ENCODE results near the gene LARGE2. TPM values are rescaled to one million over a fixed set of nuclear protein-coding genes. Genes with fewer than 3 reads are reported as not detected.

Gene LARGE2
- total RNA-seq, 1 experiment from 2014 or later, result 67.6 TPM

DNA sequence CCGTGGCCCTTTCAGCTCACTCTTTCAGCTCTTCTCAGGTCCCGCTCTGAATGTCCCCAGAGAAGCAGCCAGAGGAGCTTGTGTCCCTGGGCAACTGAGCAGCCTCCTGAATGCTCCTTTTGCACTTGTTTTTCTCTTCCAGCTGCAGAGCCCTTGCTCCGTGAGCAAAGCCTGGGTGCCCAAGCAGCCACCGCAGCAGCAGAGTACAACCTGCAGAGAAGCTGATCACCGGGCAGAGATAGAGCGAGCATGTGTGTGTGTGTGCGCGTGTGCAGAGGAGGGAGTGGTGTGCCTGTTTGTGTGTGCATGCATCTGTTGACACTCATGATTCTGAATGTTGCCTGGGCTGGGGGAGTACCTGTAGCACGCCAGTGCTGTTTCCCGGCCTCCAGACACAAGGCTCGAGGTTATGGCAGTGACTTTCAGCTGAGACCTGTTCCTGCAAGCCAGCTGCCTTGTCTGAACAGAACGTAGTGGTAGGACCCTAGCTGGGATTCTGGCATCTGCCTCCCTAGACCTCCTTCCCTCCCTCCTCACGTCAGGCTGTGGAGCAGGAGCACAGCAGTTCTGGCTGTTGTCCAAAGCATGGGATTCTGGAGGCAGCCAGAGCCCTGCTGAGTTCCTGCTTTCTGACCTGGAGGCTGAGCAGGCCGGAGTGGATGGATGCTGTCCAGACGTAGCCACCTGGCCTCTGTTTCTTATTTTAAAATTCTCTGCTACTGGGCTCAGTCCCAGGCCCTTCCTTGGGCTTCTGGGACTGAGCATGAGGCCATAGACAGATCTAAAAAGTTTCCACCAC lies 41.5 kb upstream of the LARGE2 start:
- ATAC-seq (no peak), DNase-seq (ENCODE audit: low read depth, low spot score) (no peak)
- intact Hi-C loops (cut with micrococcal nuclease), result no loop called here
- POLR2A ChIA-PET, result no interaction called here
- Histone ChIP-seq H3K36me3 (ENCODE audit: control insufficient read depth in 1 of 2, insufficient read depth in 2 of 2, low read length in 2 of 2) (peaks cover under 1 to 5% of the 10 kb centered on the region in 2 experiments; a peak in 2 of 4 replicates), H3K79me2 (ENCODE audit: insufficient read depth, low read length) (no peaks in the 10 kb centered on the region), H3K4me3 (replicated peaks in 1 of 2; ENCODE audit: low read depth in 1 of 2, low read length in 2 of 2) (no peak overlapping the region), H3K27me3 (ENCODE audit: insufficient read depth, low read length) (no peaks in the 10 kb centered on the region), H3K9me2 (ENCODE audit: insufficient read depth) (no peaks in the 10 kb centered on the region), H3K27ac (ENCODE audit: low read depth, low read length) (peak overlapping the region; percentile 6; the same call in 1 of the 2 replicates), H3K9ac (ENCODE audit: low read length) (no peak overlapping the region), H4K20me1 (ENCODE audit: insufficient read depth) (no peaks in the 10 kb centered on the region), H3K4me1 (ENCODE audit: control insufficient read depth in 1 of 2, insufficient read depth in 2 of 2, low read length in 2 of 2) (peaks cover 25 to 37% of the 10 kb centered on the region in 2 experiments), H3K4me2 (ENCODE audit: low read length) (peak overlapping the region; percentile 33; the same call in 1 of the 2 replicates), H3K9me3 (ENCODE audit: control insufficient read depth in 1 of 2, insufficient read depth in 1 of 2, low read depth in 1 of 2, low read length in 2 of 2) (no peaks in the 10 kb centered on the region), H2AFZ (ENCODE audit: low read depth, low read length, poor library complexity, severe bottlenecking) (no peak overlapping the region)
- RAD21 ChIA-PET (ENCODE audit: low non-redundant PET in 1 of 2, low total read pairs in 2 of 2, uncharacterized antibody in 2 of 2, unreplicated experiment in 2 of 2), result no interaction called here
- TF ChIP-seq, protein P1, sequence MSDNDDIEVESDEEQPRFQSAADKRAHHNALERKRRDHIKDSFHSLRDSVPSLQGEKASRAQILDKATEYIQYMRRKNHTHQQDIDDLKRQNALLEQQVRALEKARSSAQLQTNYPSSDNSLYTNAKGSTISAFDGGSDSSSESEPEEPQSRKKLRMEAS (IDR thresholded peaks at IDR 0.05), result no peak
- TF ChIP-seq TCF7L2 (IDR thresholded peaks at IDR 0.05; ENCODE audit: borderline replicate concordance, extremely low read depth, insufficient read depth, insufficient read length), result no peak
- no peak for TF ChIP-seq POLR2AphosphoS5 (IDR thresholded peaks at IDR 0.05; ENCODE audit: low read depth, low read length)
- TF ChIP-seq EGR1 (IDR thresholded peaks at IDR 0.05; ENCODE audit: low read depth), result no peak
- BruUV-seq (replicated peaks), result no TSS peak
- CTCF ChIA-PET, result interaction anchor here (1.5 kb wide), 1 partner anchor 125 kb away, joined by 5 read pairs; no protein-coding TSS in a partner anchor

DNA sequence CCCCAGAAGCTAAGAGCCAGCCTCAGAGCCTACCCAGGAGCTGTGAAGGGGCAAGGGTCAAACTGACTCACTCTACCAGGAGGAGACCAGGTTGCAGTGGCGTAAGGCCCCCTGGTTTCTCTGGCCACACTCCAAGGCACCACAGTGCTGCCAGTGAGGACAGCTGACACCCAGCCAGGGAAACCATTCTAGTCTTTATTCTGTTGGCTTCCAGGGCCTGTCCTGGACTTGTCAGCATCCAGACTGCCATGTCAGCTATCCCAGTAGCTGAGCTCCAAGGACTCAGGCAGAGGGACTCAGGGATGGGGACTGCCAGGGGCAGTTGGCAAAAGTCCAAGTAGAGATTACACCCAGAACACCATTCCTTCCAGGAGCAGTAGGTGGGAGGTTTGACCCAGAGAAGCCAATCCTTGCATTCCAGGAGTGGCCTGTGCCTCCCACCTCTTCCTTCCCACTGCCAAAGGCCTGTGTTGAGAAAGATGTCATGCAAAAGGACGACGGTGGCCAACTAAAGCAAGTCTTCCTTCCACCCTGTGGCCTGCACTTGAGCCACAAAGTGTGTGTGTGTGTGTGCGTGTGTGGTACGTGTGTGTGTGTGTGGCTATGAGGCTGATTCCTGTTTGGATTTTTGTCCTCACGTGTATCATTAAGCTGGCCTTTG lies 40.6 kb upstream of the LARGE2 start:
- Histone ChIP-seq H3K9me3 (ENCODE audit: control insufficient read depth in 1 of 2, insufficient read depth in 1 of 2, low read depth in 1 of 2, low read length in 2 of 2) (no peaks in the 10 kb centered on the region), H3K4me3 (replicated peaks in 1 of 2; ENCODE audit: low read depth in 1 of 2, low read length in 2 of 2) (no peak overlapping the region), H3K27ac (ENCODE audit: low read depth, low read length) (no peak overlapping the region), H3K9ac (ENCODE audit: low read length) (no peak overlapping the region), H2AFZ (ENCODE audit: low read depth, low read length, poor library complexity, severe bottlenecking) (no peak overlapping the region), H4K20me1 (ENCODE audit: insufficient read depth) (no peaks in the 10 kb centered on the region), H3K79me2 (ENCODE audit: insufficient read depth, low read length) (no peaks in the 10 kb centered on the region), H3K36me3 (ENCODE audit: control insufficient read depth in 1 of 2, insufficient read depth in 2 of 2, low read length in 2 of 2) (peaks cover 0 to 5% of the 10 kb centered on the region in 2 experiments; a peak in 2 of 4 replicates), H3K27me3 (ENCODE audit: insufficient read depth, low read length) (no peaks in the 10 kb centered on the region), H3K9me2 (ENCODE audit: insufficient read depth) (no peaks in the 10 kb centered on the region), H3K4me1 (ENCODE audit: control insufficient read depth in 1 of 2, insufficient read depth in 2 of 2, low read length in 2 of 2) (peaks cover 25 to 37% of the 10 kb centered on the region in 2 experiments), H3K4me2 (ENCODE audit: low read length) (peak overlapping the region; percentile 17; the same call in 1 of the 2 replicates)
- intact Hi-C loops (cut with micrococcal nuclease), result no loop called here
- RAD21 ChIA-PET (ENCODE audit: low non-redundant PET in 1 of 2, low total read pairs in 2 of 2, uncharacterized antibody in 2 of 2, unreplicated experiment in 2 of 2), result no interaction called here
- no peak for ATAC-seq
- no peak for DNase-seq (ENCODE audit: low read depth, low spot score)
- CTCF ChIA-PET, result no interaction called here
- POLR2A ChIA-PET, result no interaction called here
- BruUV-seq (replicated peaks), result no TSS peak
- TF ChIP-seq, protein P2, sequence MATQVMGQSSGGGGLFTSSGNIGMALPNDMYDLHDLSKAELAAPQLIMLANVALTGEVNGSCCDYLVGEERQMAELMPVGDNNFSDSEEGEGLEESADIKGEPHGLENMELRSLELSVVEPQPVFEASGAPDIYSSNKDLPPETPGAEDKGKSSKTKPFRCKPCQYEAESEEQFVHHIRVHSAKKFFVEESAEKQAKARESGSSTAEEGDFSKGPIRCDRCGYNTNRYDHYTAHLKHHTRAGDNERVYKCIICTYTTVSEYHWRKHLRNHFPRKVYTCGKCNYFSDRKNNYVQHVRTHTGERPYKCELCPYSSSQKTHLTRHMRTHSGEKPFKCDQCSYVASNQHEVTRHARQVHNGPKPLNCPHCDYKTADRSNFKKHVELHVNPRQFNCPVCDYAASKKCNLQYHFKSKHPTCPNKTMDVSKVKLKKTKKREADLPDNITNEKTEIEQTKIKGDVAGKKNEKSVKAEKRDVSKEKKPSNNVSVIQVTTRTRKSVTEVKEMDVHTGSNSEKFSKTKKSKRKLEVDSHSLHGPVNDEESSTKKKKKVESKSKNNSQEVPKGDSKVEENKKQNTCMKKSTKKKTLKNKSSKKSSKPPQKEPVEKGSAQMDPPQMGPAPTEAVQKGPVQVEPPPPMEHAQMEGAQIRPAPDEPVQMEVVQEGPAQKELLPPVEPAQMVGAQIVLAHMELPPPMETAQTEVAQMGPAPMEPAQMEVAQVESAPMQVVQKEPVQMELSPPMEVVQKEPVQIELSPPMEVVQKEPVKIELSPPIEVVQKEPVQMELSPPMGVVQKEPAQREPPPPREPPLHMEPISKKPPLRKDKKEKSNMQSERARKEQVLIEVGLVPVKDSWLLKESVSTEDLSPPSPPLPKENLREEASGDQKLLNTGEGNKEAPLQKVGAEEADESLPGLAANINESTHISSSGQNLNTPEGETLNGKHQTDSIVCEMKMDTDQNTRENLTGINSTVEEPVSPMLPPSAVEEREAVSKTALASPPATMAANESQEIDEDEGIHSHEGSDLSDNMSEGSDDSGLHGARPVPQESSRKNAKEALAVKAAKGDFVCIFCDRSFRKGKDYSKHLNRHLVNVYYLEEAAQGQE (IDR thresholded peaks at IDR 0.05; ENCODE audit: low read depth), result no peak
- TF ChIP-seq, protein P3, sequence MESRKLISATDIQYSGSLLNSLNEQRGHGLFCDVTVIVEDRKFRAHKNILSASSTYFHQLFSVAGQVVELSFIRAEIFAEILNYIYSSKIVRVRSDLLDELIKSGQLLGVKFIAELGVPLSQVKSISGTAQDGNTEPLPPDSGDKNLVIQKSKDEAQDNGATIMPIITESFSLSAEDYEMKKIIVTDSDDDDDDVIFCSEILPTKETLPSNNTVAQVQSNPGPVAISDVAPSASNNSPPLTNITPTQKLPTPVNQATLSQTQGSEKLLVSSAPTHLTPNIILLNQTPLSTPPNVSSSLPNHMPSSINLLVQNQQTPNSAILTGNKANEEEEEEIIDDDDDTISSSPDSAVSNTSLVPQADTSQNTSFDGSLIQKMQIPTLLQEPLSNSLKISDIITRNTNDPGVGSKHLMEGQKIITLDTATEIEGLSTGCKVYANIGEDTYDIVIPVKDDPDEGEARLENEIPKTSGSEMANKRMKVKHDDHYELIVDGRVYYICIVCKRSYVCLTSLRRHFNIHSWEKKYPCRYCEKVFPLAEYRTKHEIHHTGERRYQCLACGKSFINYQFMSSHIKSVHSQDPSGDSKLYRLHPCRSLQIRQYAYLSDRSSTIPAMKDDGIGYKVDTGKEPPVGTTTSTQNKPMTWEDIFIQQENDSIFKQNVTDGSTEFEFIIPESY (IDR thresholded peaks at IDR 0.05; ENCODE audit: extremely low read depth, insufficient replicate concordance, low read length), result no peak
- TF ChIP-seq RAD21 (IDR thresholded peaks at IDR 0.05; ENCODE audit: low read depth), result no peak
- TF ChIP-seq CBX3 (IDR thresholded peaks at IDR 0.05; ENCODE audit: low read depth), result no peak
- TF ChIP-seq POLR2A (IDR thresholded peaks at IDR 0.05; ENCODE audit: borderline replicate concordance, extremely low read depth, insufficient read depth, insufficient read length), result no peak
- no peak for TF ChIP-seq EZH2phosphoT487 (IDR thresholded peaks at IDR 0.05; ENCODE audit: borderline replicate concordance)
- TF ChIP-seq POLR2AphosphoS5 (IDR thresholded peaks at IDR 0.05; ENCODE audit: low read depth, low read length), result no peak

All from HCT116 (cell line).